HG03521 (cell line): ENCODE results near the gene ELAVL1.

Experiments used
- ATAC-seq: cut with Tn5 transposase; IDR thresholded peaks from one replicate; pipeline ENCODE4 v1.9.1; 2021; ENCODE audit warnings: mild to moderate bottlenecking, moderate library complexity; ENCODE audit not compliant: unreplicated experiment

The ELAVL1 gene

GRCh38 chr19:7914099-7914498 is 91.3 kb downstream of the ELAVL1 start:
- ATAC-seq = no peak

- no peak for ATAC-seq
Measured at GRCh38 chr19:7913652-7914051, 91.8 kb downstream of the ELAVL1 start.

- ATAC-seq = no peak
Measured at GRCh38 chr19:7912697-7913564, 92.5 kb downstream of the ELAVL1 start.

GRCh38 chr19:7912144-7912696 is 93.2 kb downstream of the ELAVL1 start:
- ATAC-seq = no peak

GRCh38 chr19:7911508-7912143 is 93.8 kb downstream of the ELAVL1 start:
- ATAC-seq = no peak

GRCh38 chr19:7910321-7911161 is 94.9 kb downstream of the ELAVL1 start:
- ATAC-seq = no peak

- ATAC-seq = no peak
Measured at GRCh38 chr19:7909471-7910067, 95.9 kb downstream of the ELAVL1 start.

GRCh38 chr19:7908742-7909461 is 96.5 kb downstream of the ELAVL1 start:
- no peak for ATAC-seq
